Measurements from ENCODE around the gene PHETA2. TPM values are rescaled to one million over a fixed set of nuclear protein-coding genes. Genes with fewer than 3 reads are reported as not detected.

Gene PHETA2
- total RNA-seq, 1 experiment from 2014 or later, result 0.04 TPM

DNA sequence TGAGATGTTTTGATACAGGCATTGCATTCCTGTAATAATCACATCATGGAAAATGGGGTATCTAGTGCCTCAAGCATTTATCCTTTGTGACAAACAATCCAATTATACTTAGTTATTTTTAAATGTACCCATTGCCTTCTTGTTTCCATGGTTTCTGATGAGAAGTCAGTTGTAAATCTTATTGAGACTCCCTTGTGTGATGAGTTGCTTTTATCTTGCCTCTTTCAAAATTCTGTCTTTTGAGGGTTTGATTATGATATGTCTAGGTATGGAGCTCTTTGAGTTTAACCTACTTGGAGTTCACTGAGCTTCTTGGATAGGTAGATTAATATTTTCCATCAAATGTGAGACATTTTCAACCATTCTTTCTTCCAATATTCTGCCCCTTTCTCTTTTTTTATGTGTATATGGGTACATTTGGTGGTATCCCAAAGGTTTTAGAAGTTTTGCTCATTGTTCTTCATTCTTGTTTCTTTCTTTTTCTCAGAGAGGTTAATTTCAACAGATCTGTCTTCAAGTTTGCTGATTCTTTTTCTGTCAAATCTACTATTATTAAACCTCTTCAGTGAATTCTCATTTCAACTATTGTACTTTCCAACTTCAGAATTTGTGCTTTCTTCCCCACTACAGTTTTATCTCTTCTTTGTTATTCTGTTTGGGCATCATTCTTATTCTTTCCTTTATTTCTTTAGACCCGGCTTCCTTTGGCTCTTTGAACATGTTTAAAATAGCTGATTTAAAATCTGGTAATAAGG, 17.1 kb upstream of the PHETA2 start:
- DNase-seq (no peak), ATAC-seq (no peak)
- H3K27ac ChIP-seq (ENCODE audit: low read length), result no peak overlapping the region
- H3K79me2 ChIP-seq (ENCODE audit: low read length), result no peaks in the 10 kb centered on the region
- H3K4me3 ChIP-seq (ENCODE audit: low read length), result no peak overlapping the region
- no TSS peak for BruUV-seq (replicated peaks)
- H3K27me3 ChIP-seq (ENCODE audit: low read length), result no peaks in the 10 kb centered on the region
- no peaks in the 10 kb centered on the region for H3K4me1 ChIP-seq (ENCODE audit: insufficient read depth, low read length)
- H3K9me2 ChIP-seq (replicated peaks; ENCODE audit: low read length), result no peaks in the 10 kb centered on the region
- H3K4me2 ChIP-seq (ENCODE audit: low read length), result no peak overlapping the region
- no peaks in the 10 kb centered on the region for H3F3A ChIP-seq (ENCODE audit: low read length, unreplicated experiment)
- no peak overlapping the region for H2AFZ ChIP-seq (ENCODE audit: low read length)
- peaks cover 6% of the 10 kb centered on the region for H3K9me3 ChIP-seq (ENCODE audit: low read length)
- H4K20me1 ChIP-seq (ENCODE audit: low read length), result no peaks in the 10 kb centered on the region
- TF ChIP-seq EZH2 (IDR thresholded peaks at IDR 0.05; ENCODE audit: low read length, unreplicated experiment) (no peak), EZH2phosphoT487 (IDR thresholded peaks at IDR 0.05; ENCODE audit: borderline replicate concordance, low read length) (no peak)
- TF ChIP-seq, protein P1, sequence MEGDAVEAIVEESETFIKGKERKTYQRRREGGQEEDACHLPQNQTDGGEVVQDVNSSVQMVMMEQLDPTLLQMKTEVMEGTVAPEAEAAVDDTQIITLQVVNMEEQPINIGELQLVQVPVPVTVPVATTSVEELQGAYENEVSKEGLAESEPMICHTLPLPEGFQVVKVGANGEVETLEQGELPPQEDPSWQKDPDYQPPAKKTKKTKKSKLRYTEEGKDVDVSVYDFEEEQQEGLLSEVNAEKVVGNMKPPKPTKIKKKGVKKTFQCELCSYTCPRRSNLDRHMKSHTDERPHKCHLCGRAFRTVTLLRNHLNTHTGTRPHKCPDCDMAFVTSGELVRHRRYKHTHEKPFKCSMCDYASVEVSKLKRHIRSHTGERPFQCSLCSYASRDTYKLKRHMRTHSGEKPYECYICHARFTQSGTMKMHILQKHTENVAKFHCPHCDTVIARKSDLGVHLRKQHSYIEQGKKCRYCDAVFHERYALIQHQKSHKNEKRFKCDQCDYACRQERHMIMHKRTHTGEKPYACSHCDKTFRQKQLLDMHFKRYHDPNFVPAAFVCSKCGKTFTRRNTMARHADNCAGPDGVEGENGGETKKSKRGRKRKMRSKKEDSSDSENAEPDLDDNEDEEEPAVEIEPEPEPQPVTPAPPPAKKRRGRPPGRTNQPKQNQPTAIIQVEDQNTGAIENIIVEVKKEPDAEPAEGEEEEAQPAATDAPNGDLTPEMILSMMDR (conservative IDR thresholded peaks at IDR 0.05; ENCODE audit: low read depth, low read length), result no peak
- H3K9ac ChIP-seq (ENCODE audit: low read length), result no peak overlapping the region
- ChIA-PET POLR2A (ENCODE audit: unreplicated experiment) (no interaction called here), CTCF (no interaction called here)
- peaks cover 15% of the 10 kb centered on the region; the same call in 1 of the 2 replicates for H3K36me3 ChIP-seq (ENCODE audit: low read depth, low read length)
- intact Hi-C loops (cut with micrococcal nuclease), result no loop called here

- DNase-seq (no peak), ATAC-seq (no peak)
- Histone ChIP-seq H3K4me2 (ENCODE audit: low read length) (no peak overlapping the region), H3K79me2 (ENCODE audit: low read length) (no peaks in the 10 kb centered on the region), H3K4me1 (ENCODE audit: insufficient read depth, low read length) (no peaks in the 10 kb centered on the region), H3K27ac (ENCODE audit: low read length) (no peak overlapping the region), H3K4me3 (ENCODE audit: low read length) (no peak overlapping the region), H4K20me1 (ENCODE audit: low read length) (no peaks in the 10 kb centered on the region), H3K27me3 (ENCODE audit: low read length) (no peaks in the 10 kb centered on the region), H3F3A (ENCODE audit: low read length, unreplicated experiment) (no peaks in the 10 kb centered on the region), H2AFZ (ENCODE audit: low read length) (no peak overlapping the region), H3K36me3 (ENCODE audit: low read depth, low read length) (peaks cover 15% of the 10 kb centered on the region; the same call in 1 of the 2 replicates), H3K9me2 (replicated peaks; ENCODE audit: low read length) (no peaks in the 10 kb centered on the region), H3K9ac (ENCODE audit: low read length) (no peak overlapping the region), H3K9me3 (ENCODE audit: low read length) (peaks cover 6% of the 10 kb centered on the region)
- TF ChIP-seq, protein P1 (conservative IDR thresholded peaks at IDR 0.05; ENCODE audit: low read depth, low read length), result no peak
- ChIA-PET CTCF (no interaction called here), POLR2A (ENCODE audit: unreplicated experiment) (no interaction called here)
- intact Hi-C loops (cut with micrococcal nuclease), result no loop called here
- no TSS peak for BruUV-seq (replicated peaks)
Observed at GRCh38 chr22:42060489-42060888, 13.6 kb upstream of the PHETA2 start.

DNA sequence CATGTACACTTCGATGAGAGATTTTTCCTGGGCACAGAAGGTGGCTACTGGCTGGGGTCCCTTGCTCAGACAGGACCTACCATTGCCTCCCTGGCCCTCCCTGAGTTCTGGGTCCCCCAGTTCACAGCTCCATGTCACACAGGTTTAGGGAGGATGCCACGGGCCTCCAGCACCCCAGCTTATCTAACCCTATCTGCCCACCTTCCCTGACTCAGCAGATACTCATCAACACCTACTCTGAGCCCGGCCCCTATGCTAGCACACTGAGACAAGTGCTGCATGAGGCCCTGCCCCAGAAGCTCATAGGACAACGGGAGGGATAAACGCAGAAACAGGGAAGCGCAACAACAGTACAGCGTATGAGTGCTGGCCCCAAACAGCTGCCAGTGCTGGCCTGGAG, 13.0 kb upstream of the PHETA2 start:
- Histone ChIP-seq H3K4me3 (ENCODE audit: low read length) (no peak overlapping the region), H3K27me3 (ENCODE audit: low read length) (no peaks in the 10 kb centered on the region), H2AFZ (ENCODE audit: low read length) (no peak overlapping the region), H3K4me2 (ENCODE audit: low read length) (no peak overlapping the region), H3K9ac (ENCODE audit: low read length) (no peak overlapping the region), H3F3A (ENCODE audit: low read length, unreplicated experiment) (no peaks in the 10 kb centered on the region), H3K9me2 (replicated peaks; ENCODE audit: low read length) (no peaks in the 10 kb centered on the region), H3K4me1 (ENCODE audit: insufficient read depth, low read length) (no peaks in the 10 kb centered on the region), H3K79me2 (ENCODE audit: low read length) (no peaks in the 10 kb centered on the region), H3K9me3 (ENCODE audit: low read length) (peaks cover 6% of the 10 kb centered on the region), H4K20me1 (ENCODE audit: low read length) (no peaks in the 10 kb centered on the region), H3K27ac (ENCODE audit: low read length) (no peak overlapping the region), H3K36me3 (ENCODE audit: low read depth, low read length) (peaks cover 15% of the 10 kb centered on the region; the same call in 1 of the 2 replicates)
- TF ChIP-seq EZH2 (IDR thresholded peaks at IDR 0.05; ENCODE audit: low read length, unreplicated experiment) (no peak), EZH2phosphoT487 (IDR thresholded peaks at IDR 0.05; ENCODE audit: borderline replicate concordance, low read length) (no peak)
- TF ChIP-seq, protein P1 (conservative IDR thresholded peaks at IDR 0.05; ENCODE audit: low read depth, low read length), result no peak
- ChIA-PET POLR2A (ENCODE audit: unreplicated experiment) (interaction anchor here (0.5 kb wide), 1 partner anchor 114 kb away, joined by 4 read pairs; no protein-coding TSS in a partner anchor), CTCF (no interaction called here)
- no peak for DNase-seq
- intact Hi-C loops (cut with micrococcal nuclease), result no loop called here
- no peak for ATAC-seq
- no TSS peak for BruUV-seq (replicated peaks)

Data from PC-3 (cell line).